Trophoblast cell (in vitro differentiated cells and primary cell): Measurements from ENCODE around the gene PPP2R2D.

ENCODE experiments used
- DNase-seq, 2 donors: peaks; one replicate each; pipeline ENCODE4 v3.0.0-alpha.2; 2016
- H2AFZ ChIP-seq: 2 replicates; pipeline ENCODE4 v1.6.1; 2013; ENCODE audit warnings: low read length, moderate library complexity, mild to moderate bottlenecking; ENCODE audit not compliant: insufficient read depth, poor library complexity
- H2AK5ac ChIP-seq: 2 replicates; pipeline ENCODE4 v1.6.1; 2013; ENCODE audit warnings: mild to moderate bottlenecking, low read length
- H2BK120ac ChIP-seq: 2 replicates; pipeline ENCODE4 v1.6.1; 2013; ENCODE audit warnings: low read length, mild to moderate bottlenecking, moderate library complexity; ENCODE audit not compliant: insufficient read depth, poor library complexity
- H2BK12ac ChIP-seq: 2 replicates; pipeline ENCODE4 v1.6.1; 2013; ENCODE audit warnings: mild to moderate bottlenecking, low read length, moderate library complexity
- H2BK5ac ChIP-seq: 2 replicates; pipeline ENCODE4 v1.6.1; 2013; ENCODE audit warnings: low read length, low read depth, moderate library complexity, mild to moderate bottlenecking; ENCODE audit not compliant: poor library complexity
- H3K14ac ChIP-seq: 2 replicates; pipeline ENCODE4 v1.6.1; 2013; ENCODE audit warnings: mild to moderate bottlenecking, low read length
- H3K18ac ChIP-seq: 2 replicates; pipeline ENCODE4 v1.6.1; 2013; ENCODE audit warnings: mild to moderate bottlenecking, low read length
- H3K23ac ChIP-seq: 2 replicates; pipeline ENCODE4 v1.6.1; 2013; ENCODE audit warnings: low read length
- H3K27ac ChIP-seq: 2 replicates; pipeline ENCODE4 v1.5.1; 2013; ENCODE audit warnings: low read depth, mild to moderate bottlenecking, inconsistent platforms, low read length, moderate library complexity
- H3K27me3 ChIP-seq: 2 replicates; pipeline ENCODE4 v1.6.1; 2013; ENCODE audit warnings: inconsistent platforms, mild to moderate bottlenecking, low read length, moderate library complexity; ENCODE audit not compliant: insufficient read depth
- H3K36me3 ChIP-seq, 2 experiments: 1 replicate in 1 of 2; 2 replicates in 1 of 2; pipeline ENCODE4 v1.6.1; 2013; ENCODE audit warnings: low read length in 2 of 2, mild to moderate bottlenecking in 2 of 2, moderate library complexity in 1 of 2; ENCODE audit not compliant: insufficient read depth in 2 of 2, control insufficient read depth in 1 of 2
- H3K4ac ChIP-seq: 2 replicates; pipeline ENCODE4 v1.6.1; 2013; ENCODE audit warnings: low read depth, mild to moderate bottlenecking, low read length, moderate library complexity
- H3K4me1 ChIP-seq, 2 experiments: 1 replicate in 1 of 2; 2 replicates in 1 of 2; pipeline ENCODE4 v1.6.1; 2013; ENCODE audit warnings: low read length in 2 of 2, mild to moderate bottlenecking in 2 of 2, moderate library complexity in 1 of 2; ENCODE audit not compliant: insufficient read depth in 2 of 2, control insufficient read depth in 1 of 2
- H3K4me2 ChIP-seq: 2 replicates; pipeline ENCODE4 v1.6.1; 2013; ENCODE audit warnings: inconsistent platforms, mild to moderate bottlenecking, low read length, moderate library complexity
- H3K4me3 ChIP-seq: 2 replicates; pipeline ENCODE4 v1.5.1; 2013; ENCODE audit warnings: mild to moderate bottlenecking, low read depth, low read length, inconsistent platforms
- H3K79me1 ChIP-seq: one replicate; pipeline ENCODE4 v1.6.1; 2013; ENCODE audit warnings: low read length
- H3K79me2 ChIP-seq: 2 replicates; pipeline ENCODE4 v1.6.1; 2013; ENCODE audit warnings: low read length, mild to moderate bottlenecking; ENCODE audit not compliant: control insufficient read depth, insufficient read depth, poor library complexity
- H3K9ac ChIP-seq: 2 replicates; pipeline ENCODE4 v1.6.1; 2013; ENCODE audit warnings: mild to moderate bottlenecking, low read length
- H3K9me3 ChIP-seq: 2 replicates; pipeline ENCODE4 v1.6.1; 2013; ENCODE audit warnings: low read depth, mild to moderate bottlenecking, control low read depth, inconsistent platforms, low read length; ENCODE audit not compliant: insufficient read depth
- H4K12ac ChIP-seq: 2 replicates; pipeline ENCODE4 v1.6.1; 2013; ENCODE audit warnings: low read depth, mild to moderate bottlenecking, low read length, moderate library complexity
- H4K8ac ChIP-seq: 2 replicates; pipeline ENCODE4 v1.6.1; 2013; ENCODE audit warnings: low read depth, mild to moderate bottlenecking, low read length, moderate library complexity
- H4K91ac ChIP-seq: one replicate; pipeline ENCODE4 v1.6.1; 2013; ENCODE audit warnings: low read depth, mild to moderate bottlenecking, low read length, moderate library complexity
- WGBS: extraction: QIAGEN DNeasy Blood & Tissue Kit; methylation state at CpG from one replicate; pipeline ENCODE4 v1.1.7; 2013; ENCODE audit warnings: missing lambda C conversion rate; ENCODE audit not compliant: insufficient read length, insufficient coverage; ENCODE audit errors: extremely low coverage; 5-methylcytosine and 5-hydroxymethylcytosine counted together

Gene PPP2R2D

GRCh38 chr10:131905603-131906268, 4.9 kb downstream of the PPP2R2D start:
- Histone ChIP-seq H3K4ac (peak overlapping the region; percentile 85), H4K8ac (no peak overlapping the region), H3K79me1 (peaks cover 5% of the 10 kb centered on the region), H3K4me1 (peaks cover 7 to 12% of the 10 kb centered on the region in 2 experiments), H3K4me2 (no peak overlapping the region), H3K9me3 (no peaks in the 10 kb centered on the region), H3K4me3 (no peak overlapping the region), H2BK120ac (no peak overlapping the region), H2BK12ac (no peak overlapping the region), H3K23ac (no peak overlapping the region), H4K12ac (no peak overlapping the region), H4K91ac (no peak overlapping the region), H3K9ac (no peak overlapping the region), H3K27me3 (no peaks in the 10 kb centered on the region), H2AK5ac (no peak overlapping the region), H3K14ac (no peak overlapping the region), H3K18ac (no peak overlapping the region), H3K79me2 (peaks cover 26% of the 10 kb centered on the region), H2AFZ (no peak overlapping the region), H3K27ac (no peak overlapping the region), H3K36me3 (peaks cover 14 to 20% of the 10 kb centered on the region in 2 experiments), H2BK5ac (no peak overlapping the region)
- no CpG with 5 or more reads among the region's 17 CpGs for WGBS
- no peak for DNase-seq

- no peak overlapping the region for H2AK5ac ChIP-seq
- H4K12ac ChIP-seq = no peak overlapping the region
- H2BK120ac ChIP-seq = no peak overlapping the region
- H2AFZ ChIP-seq = no peak overlapping the region
- no peak for DNase-seq
- H3K4me2 ChIP-seq = no peak overlapping the region
- peaks cover 7 to 12% of the 10 kb centered on the region in 2 experiments for H3K4me1 ChIP-seq
- H3K27me3 ChIP-seq = no peaks in the 10 kb centered on the region
- no peak overlapping the region for H3K14ac ChIP-seq
- no peak overlapping the region for H3K18ac ChIP-seq
- H3K9ac ChIP-seq = no peak overlapping the region
- WGBS = no CpG with 5 or more reads among the region's 1 CpG
- H3K27ac ChIP-seq = no peak overlapping the region
- no peak overlapping the region for H4K8ac ChIP-seq
- peaks cover 4% of the 10 kb centered on the region for H3K79me1 ChIP-seq
- no peak overlapping the region for H2BK12ac ChIP-seq
- H4K91ac ChIP-seq = no peak overlapping the region
- H2BK5ac ChIP-seq = no peak overlapping the region
- H3K4ac ChIP-seq = peak overlapping the region; percentile 30
- no peak overlapping the region for H3K23ac ChIP-seq
- no peaks in the 10 kb centered on the region for H3K9me3 ChIP-seq
- peaks cover 23% of the 10 kb centered on the region for H3K79me2 ChIP-seq
- H3K36me3 ChIP-seq = peaks cover 14 to 20% of the 10 kb centered on the region in 2 experiments
- no peak overlapping the region for H3K4me3 ChIP-seq
These were observed 5.4 kb downstream of the PPP2R2D start for GRCh38 chr10:131906269-131906639.

GRCh38 chr10:131907679-131908078, 6.9 kb downstream of the PPP2R2D start:
- Histone ChIP-seq H3K9me3 (no peaks in the 10 kb centered on the region), H4K91ac (no peak overlapping the region), H3K18ac (no peak overlapping the region), H3K36me3 (peaks cover 18 to 25% of the 10 kb centered on the region in 2 experiments), H2BK5ac (no peak overlapping the region), H4K12ac (no peak overlapping the region), H2AFZ (no peak overlapping the region), H3K27ac (peak overlapping the region; percentile 2), H3K79me2 (peaks cover 19% of the 10 kb centered on the region), H3K4me2 (no peak overlapping the region), H3K4ac (no peak overlapping the region), H3K14ac (no peak overlapping the region), H3K9ac (no peak overlapping the region), H3K79me1 (no peaks in the 10 kb centered on the region), H3K23ac (no peak overlapping the region), H2BK120ac (no peak overlapping the region), H3K4me3 (no peak overlapping the region), H2AK5ac (no peak overlapping the region), H4K8ac (no peak overlapping the region), H3K4me1 (peaks cover 4 to 10% of the 10 kb centered on the region in 2 experiments), H3K27me3 (no peaks in the 10 kb centered on the region), H2BK12ac (no peak overlapping the region)
- no peak for DNase-seq
- no CpG with 5 or more reads among the region's 8 CpGs for WGBS

GRCh38 chr10:131908151-131908550, 7.3 kb downstream of the PPP2R2D start:
- Histone ChIP-seq H3K4me2 (no peak overlapping the region), H3K79me2 (peaks cover 17% of the 10 kb centered on the region), H3K9ac (no peak overlapping the region), H3K4me1 (peaks cover 2 to 8% of the 10 kb centered on the region in 2 experiments), H3K14ac (no peak overlapping the region), H4K12ac (no peak overlapping the region), H3K23ac (no peak overlapping the region), H3K9me3 (no peaks in the 10 kb centered on the region), H2AK5ac (no peak overlapping the region), H4K91ac (no peak overlapping the region), H2BK12ac (no peak overlapping the region), H2BK120ac (no peak overlapping the region), H3K27ac (no peak overlapping the region), H3K79me1 (no peaks in the 10 kb centered on the region), H3K4ac (no peak overlapping the region), H2BK5ac (no peak overlapping the region), H4K8ac (no peak overlapping the region), H3K27me3 (no peaks in the 10 kb centered on the region), H3K36me3 (peaks cover 17 to 25% of the 10 kb centered on the region in 2 experiments), H3K4me3 (no peak overlapping the region), H3K18ac (no peak overlapping the region), H2AFZ (no peak overlapping the region)
- DNase-seq = no peak
- WGBS = no CpG with 5 or more reads among the region's 5 CpGs
